ENCODE measurements around the gene MAML3.

GRCh38 chr4:140076307-140076706 lies 77.7 kb downstream of the MAML3 start:
- TF ChIP-seq CTCF (conservative IDR thresholded peaks at IDR 0.05; ENCODE audit: low read depth in 2 of 2) (no peak), EZH2 (IDR thresholded peaks at IDR 0.05; ENCODE audit: low read depth, unreplicated experiment) (no peak), EZH2phosphoT487 (IDR thresholded peaks at IDR 0.05; ENCODE audit: unreplicated experiment) (no peak), REST (IDR thresholded peaks at IDR 0.05; ENCODE audit: unreplicated experiment) (no peak), POLR2AphosphoS5 (IDR thresholded peaks at IDR 0.05; ENCODE audit: low read depth) (no peak), JUNB (IDR thresholded peaks at IDR 0.05; ENCODE audit: unreplicated experiment) (no peak), ETS1 (IDR thresholded peaks at IDR 0.05) (no peak), CREB1 (CRISPR knock-in tag; IDR thresholded peaks at IDR 0.05; ENCODE audit: low read depth) (no peak), STAT1 (IDR thresholded peaks at IDR 0.05; ENCODE audit: unreplicated experiment) (no peak)
